HEK293 (cell line): ENCODE results near the gene SBK1.

Experiments
- ZNF114 ChIP-seq: fragments of 450-650 bp; formaldehyde crosslinking; IDR thresholded peaks from 2 replicates; pipeline ENCODE4 v1.5.0; 2017; ENCODE audit warnings: missing biosample characterization, missing genetic modification characterization
- ZNF121 ChIP-seq: fragments of 450-650 bp; formaldehyde crosslinking; IDR thresholded peaks from 2 replicates; pipeline ENCODE4 v1.5.1; 2016; ENCODE audit warnings: missing biosample characterization, missing genetic modification characterization
- ZNF18 ChIP-seq: fragments of 450-650 bp; formaldehyde crosslinking; IDR thresholded peaks from 2 replicates; pipeline ENCODE4 v1.5.1; 2016; ENCODE audit warnings: missing biosample characterization, missing genetic modification characterization
- ZSCAN23 ChIP-seq: fragments of 450-650 bp; formaldehyde crosslinking; IDR thresholded peaks from 2 replicates; pipeline ENCODE4 v1.5.1; 2016; ENCODE audit warnings: missing biosample characterization, missing genetic modification characterization

GRCh38 chr16:28295276-28295675, 3.0 kb downstream of the SBK1 start:
- TF ChIP-seq ZNF18 (tag by site-specific recombination) = no peak
- no peak for TF ChIP-seq ZNF114 (tag by site-specific recombination)
- TF ChIP-seq ZNF121 (tag by site-specific recombination) = no peak
- TF ChIP-seq ZSCAN23 (tag by site-specific recombination) = no peak
